Measurements from ENCODE around the gene FMNL2.

The FMNL2 gene

GRCh38 chr2:152426801-152427200, 91.8 kb downstream of the FMNL2 start:
- no peak for DNase-seq (ENCODE audit: low read depth in 2 of 2)

DNA sequence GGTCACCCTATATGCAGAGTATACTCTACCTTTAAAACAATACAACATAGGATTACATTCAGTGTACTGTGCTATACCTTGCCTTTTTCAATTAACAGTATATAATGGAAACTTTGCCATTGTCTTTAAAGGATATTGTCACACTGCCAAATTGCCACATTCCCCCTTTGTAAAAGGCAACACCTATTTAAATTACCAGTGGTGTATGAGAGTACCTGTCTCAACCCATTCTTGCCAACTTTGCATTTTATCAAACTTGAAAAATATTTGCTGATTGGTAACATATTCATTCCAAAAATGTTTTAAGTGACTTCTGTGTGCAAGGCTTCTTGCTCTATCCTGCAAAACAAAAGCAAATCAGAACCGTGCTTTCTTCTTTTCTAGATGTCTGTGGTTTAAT, 92.9 kb downstream of the FMNL2 start:
- DNase-seq (ENCODE audit: low read depth in 2 of 2) = no peak

DNA sequence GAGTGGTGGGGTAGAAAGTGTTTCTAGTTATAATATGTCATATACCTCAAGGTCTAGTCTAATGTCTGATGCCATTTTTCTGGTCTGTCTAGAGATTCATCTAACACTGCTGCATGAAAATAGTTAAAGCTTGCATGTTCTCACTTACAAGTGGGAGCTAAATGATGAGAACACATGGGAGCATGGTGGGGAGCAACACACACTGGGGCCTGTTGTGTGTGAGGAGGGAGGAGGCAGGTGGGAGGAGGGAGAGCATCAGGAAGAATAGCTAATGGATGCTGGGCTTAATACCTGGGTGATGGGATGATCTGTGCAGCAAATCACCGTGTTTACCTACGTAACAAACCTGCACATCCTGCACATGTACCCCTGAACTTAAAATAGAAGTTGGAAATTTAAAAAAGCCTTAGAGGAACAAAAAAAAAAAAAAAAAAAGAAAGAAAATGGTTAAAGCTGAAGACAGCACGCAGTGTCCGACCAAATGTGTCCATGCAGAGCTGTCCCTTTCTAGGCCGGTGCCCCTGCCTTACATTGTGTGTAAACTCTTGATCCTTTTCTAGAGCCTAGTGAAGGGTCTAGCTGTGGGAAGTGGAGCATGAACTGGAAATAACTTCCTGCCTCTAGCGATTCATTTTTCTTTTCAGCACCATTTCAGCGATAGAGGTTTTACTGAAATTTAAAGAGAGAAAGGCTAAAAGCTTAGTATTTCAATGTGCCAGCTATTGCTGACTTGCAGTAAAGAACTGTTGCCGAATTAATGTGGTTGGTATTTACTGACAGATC, 94.0 kb downstream of the FMNL2 start:
- DNase-seq (ENCODE audit: low read depth in 2 of 2) = no peak

- no peak for DNase-seq (ENCODE audit: low read depth in 2 of 2)
Observed at GRCh38 chr2:152430876-152431275, 95.9 kb downstream of the FMNL2 start.

- no peak for DNase-seq (ENCODE audit: low read depth in 2 of 2)
Observed at GRCh38 chr2:152431370-152432098, 96.6 kb downstream of the FMNL2 start.

DNA sequence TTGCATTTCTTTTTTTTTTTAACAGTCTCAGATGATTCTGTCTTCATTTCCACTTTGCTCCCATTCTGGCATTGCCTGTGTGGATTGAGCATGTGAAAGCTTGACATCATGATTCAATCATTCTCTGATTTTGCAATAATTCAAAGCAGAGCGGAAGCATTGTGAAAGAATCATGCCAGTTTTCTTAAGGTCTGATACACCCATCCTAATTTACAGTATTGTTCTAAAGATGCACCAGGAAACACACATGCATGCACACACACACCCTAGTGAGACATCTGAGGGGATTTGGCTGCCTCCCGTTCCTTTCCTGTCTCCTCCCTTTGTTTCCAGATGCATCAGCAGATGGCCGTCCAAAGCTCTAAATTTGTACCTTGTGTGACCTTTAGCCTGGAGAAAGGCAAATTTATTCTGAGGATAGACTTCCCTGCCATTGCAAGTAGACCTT, 97.3 kb downstream of the FMNL2 start:
- DNase-seq (ENCODE audit: low read depth in 2 of 2) = no peak

DNA sequence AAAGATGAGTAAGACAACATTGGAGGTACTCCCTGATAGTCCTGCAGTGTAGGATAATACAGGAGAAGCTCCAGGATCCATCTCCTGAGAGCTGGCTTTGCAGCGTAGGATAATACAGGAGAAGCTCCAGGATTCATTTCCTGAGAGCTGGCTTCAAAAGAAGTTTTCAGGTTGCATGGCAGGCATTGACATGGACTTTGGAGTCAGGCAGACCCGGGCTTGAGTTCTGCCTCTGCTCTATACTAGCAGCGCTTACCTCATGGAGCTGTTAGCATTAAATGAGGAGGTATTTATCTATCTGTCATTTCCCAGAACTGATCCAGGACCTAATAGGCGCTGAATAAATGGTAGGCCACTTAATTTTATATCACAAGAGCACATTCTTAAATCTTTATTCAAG, 97.8 kb downstream of the FMNL2 start:
- no peak for DNase-seq (ENCODE audit: low read depth in 2 of 2)

- DNase-seq (ENCODE audit: low read depth in 2 of 2) = no peak
Observed at GRCh38 chr2:152433289-152433688, 98.3 kb downstream of the FMNL2 start.

DNA sequence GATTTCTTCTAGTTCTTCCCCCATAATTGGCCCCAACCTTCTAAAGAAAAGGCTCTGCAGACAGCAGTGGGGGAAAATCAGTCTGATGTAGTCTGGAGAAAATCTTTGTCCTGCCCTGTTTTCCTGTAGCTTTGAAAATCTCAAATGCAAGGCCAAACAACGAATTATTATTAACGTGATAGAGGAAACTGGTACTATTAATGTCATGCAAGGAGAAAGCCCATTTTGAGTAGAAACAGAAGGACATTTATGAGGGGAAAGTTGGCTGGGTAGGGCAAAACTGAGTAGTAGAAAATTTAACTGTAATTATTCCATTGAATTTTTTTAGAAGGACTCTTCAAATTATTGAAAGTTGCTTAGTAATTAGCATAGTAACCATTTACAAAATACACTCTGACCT, 98.8 kb downstream of the FMNL2 start:
- no peak for DNase-seq (ENCODE audit: low read depth in 2 of 2)

- DNase-seq (ENCODE audit: low read depth in 2 of 2) = no peak
Observed at GRCh38 chr2:152434395-152435182, 99.6 kb downstream of the FMNL2 start.

DNA sequence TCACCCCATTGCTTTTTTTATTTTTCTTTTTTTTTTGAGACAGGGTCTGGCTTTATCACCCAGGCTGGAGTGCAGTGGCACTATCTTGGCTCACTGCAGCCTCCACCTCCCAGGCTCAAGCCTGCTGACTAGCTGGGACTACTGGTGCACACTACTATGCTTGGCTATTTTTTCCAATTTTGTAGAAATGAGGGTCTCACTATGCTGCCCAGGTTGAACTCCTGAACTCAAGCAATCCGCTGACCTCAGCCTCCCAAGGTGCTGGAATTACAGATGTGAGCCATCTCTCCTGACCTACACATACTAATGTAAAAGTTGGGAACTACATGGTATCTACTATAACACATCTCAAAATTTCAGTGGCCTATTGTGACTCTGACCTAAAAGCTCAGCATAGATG, 101.2 kb downstream of the FMNL2 start:
- no peak for DNase-seq (ENCODE audit: low read depth in 2 of 2)

GRCh38 chr2:152437276-152438108, 102.5 kb downstream of the FMNL2 start:
- DNase-seq (ENCODE audit: low read depth in 2 of 2) = no peak

- no peak for DNase-seq (ENCODE audit: low read depth in 2 of 2)
Observed at GRCh38 chr2:152440049-152440448, 105.1 kb downstream of the FMNL2 start.

- DNase-seq (ENCODE audit: low read depth in 2 of 2) = no peak
Observed at GRCh38 chr2:152440460-152440859, 105.5 kb downstream of the FMNL2 start.

GRCh38 chr2:152441961-152442360, 107.0 kb downstream of the FMNL2 start:
- no peak for DNase-seq (ENCODE audit: low read depth in 2 of 2)

GRCh38 chr2:152443771-152444170, 108.8 kb downstream of the FMNL2 start:
- DNase-seq (ENCODE audit: low read depth in 2 of 2) = no peak

DNA sequence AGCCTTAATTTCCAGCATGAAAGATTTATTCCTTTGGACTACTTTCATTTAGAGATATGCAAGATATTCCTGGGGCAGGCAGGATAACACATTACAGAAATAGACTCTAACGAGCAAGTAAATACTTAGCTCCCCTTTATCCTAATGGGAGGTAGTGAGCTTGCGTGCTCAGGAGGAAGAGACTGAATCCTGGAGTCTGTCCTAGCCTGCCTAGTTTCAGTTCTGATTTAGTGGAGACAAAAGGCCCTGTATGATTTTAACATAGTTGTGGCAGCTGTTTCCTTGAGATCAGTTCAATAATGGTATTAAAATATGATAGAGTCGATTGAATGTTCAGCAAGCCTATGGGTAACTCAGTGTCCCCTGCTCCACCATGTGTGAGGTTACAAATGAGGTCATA, 109.5 kb downstream of the FMNL2 start:
- DNase-seq (ENCODE audit: low read depth in 2 of 2) = no peak

DNA sequence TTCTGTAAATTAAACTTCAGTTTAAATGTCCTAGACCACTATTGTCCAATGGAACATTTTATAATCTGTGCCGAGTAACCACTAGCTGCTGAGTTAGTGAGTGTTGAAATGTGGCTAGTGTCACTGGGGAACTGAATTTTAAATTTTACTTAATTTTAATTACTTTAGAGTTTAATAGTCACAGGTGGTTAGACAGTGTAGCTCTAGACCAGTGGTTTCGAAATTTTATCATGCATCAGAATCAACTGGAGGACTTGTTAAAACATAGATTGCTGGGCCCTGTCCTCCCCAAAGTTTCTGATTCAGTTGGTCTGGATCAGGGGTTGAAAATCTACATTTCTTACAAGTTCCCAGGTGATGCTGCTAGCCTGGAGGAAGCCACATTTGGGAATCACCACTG, 110.4 kb downstream of the FMNL2 start:
- DNase-seq (ENCODE audit: low read depth in 2 of 2) = no peak

GRCh38 chr2:152445791-152446201, 110.8 kb downstream of the FMNL2 start:
- DNase-seq (ENCODE audit: low read depth in 2 of 2) = no peak

DNA sequence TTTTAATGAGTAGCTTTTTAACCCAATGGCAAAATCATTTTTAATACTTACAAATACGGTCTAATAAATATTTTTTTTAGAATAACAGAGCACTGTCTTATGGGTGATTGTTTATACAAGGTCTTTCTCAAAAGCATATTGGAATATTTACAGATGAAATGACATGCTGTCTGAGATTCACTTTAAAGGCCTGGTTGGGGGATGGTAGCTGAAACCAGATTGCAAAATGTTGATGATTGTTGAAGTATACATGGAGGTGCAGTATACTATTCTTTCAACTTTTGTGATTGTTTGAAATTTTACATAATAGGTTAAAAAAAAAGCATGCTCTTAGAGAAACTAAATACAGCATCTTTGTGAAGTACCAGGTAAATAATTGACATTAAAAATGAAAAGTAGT, 111.2 kb downstream of the FMNL2 start:
- DNase-seq (ENCODE audit: low read depth in 2 of 2) = no peak

GRCh38 chr2:152447897-152448296, 112.9 kb downstream of the FMNL2 start:
- no peak for DNase-seq (ENCODE audit: low read depth in 2 of 2)

DNA sequence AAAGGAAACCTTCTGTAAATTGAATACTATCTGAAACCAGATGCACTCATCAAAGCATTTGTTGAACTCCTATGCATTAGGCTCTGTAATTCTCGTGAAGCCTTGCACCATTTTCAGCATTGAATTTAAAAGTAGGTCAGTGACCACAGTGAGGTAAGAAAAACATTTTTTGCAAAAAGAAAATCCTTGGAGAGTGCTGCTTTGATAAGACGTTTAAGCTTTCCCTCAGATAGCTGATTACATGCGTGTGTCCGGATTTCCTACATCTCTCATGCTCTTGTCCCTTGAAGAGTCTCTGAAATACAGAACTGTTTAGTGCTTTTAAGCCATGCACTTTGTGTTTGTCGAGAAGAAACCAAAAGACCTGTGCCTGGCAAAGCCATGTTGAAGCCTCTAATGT, 113.6 kb downstream of the FMNL2 start:
- DNase-seq (ENCODE audit: low read depth in 2 of 2) = no peak

All from stimulated activated CD8-positive, alpha-beta memory T cell treated with anti-CD3 and anti-CD28 coated beads, Interleukin-7, amount 100 ng/mL, for 4 hours (primary cell).